NCI-H510A treated with DMSO at 0.1 percent for 48 hours (cell line): ENCODE data around the gene TMEM95.
A peak's percentile ranks its signal among the peaks of the same experiment; 100 is the strongest.

Source experiments
- DNase-seq: peaks from one replicate; lab custom pipeline; 2025; lab: John Stamatoyannopoulos, UW

TMEM95 gene

GRCh38 chr17:7355053-7355452 is at the start of gene TMEM95:
Gene TMEM95, plus strand, starts transcription at chr17:7355156. Its CDS starts 49 bp downstream, at chr17:7355205.
- DNase-seq = no peak

DNA sequence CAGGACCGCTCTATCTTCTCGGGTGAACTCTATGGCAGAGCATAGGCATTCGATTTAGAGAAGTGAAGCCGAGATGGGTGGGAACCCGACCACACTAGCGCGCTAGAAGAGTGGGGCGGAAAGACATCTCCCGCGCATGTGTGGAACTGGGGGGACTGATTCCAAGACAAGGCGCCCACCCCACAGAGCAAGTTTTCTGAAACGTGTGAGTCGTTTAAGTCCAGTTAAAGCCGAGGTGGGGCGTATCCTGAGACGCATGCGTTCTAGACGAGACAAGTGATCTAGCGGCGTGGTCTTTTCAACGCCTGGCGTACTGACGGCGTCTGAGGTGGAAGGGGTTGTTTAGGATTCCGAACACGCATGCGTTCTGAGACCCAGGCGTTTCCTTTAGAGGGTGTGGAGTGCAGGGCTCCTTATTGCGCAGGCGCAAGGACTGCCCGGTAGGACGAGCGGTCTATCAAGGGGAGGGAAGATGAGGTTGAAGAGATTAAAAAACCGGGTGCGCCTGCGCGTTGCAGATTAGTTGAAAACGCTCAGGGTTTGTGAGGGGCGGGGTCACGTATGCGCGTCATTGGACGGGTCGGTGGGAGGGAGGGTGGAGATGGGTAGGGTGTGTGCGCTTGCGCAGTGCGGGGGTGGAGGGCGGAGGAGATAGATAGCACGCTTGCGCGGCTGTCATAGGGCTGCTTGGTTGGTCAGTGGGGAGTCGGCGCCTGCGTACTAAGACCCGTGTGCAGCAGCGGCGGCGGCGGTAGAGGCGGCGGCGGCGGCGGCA is 47.9 kb upstream of the TMEM95 start, which contains the start of gene EIF5A:
TSS of gene EIF5A (plus strand) at position 718 of the 775 bp plus-strand sequence. CDS start 2,008 bp downstream, outside the sequence.
- DNase-seq = peak; percentile 99

DNA sequence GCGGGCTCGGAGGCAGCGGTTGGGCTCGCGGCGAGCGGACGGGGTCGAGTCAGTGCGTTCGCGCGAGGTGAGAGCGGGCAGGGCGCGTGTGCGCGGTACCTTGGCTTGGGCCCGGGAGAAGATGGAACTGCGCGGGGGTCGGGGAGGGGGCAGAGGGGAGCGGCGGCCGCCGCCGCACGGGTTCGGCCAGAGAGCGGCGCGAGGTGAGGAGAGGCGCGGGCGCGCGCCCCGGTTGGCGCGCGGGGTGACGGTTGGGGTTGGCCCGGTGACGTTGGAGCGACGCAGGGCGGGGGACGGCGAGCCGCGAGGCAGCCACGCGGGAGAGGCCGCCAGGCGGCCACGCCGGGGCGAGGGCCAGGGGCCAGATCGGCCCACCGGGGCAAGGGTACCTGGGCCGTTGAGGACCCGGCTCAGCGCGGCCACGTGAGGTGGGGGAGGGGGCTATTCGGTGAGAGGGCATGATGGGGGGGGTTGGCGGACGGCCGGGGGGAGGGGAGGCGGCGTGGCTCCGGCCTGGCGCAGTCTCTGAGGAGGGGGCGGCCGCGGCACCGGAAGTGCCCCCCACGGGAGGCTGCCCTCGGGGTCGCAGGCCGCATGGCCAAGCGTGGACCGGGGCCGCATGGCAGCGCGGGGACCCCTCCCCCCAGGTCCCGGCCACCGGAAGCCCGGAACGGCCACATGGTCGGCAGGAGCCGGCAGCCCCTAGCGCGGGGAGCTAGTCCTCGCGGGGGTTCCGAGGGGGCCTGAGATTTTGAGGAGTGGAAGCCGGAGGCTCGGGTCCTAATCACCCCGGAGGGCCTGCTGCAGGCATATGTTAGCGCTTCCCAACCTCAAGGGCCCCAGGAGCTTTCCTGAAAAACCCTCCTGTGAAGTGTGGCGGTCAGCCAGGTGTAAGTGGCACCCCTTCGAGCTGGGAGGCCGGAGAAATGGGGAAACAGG is 47.0 kb upstream of the TMEM95 start:
- no peak for DNase-seq

DNA sequence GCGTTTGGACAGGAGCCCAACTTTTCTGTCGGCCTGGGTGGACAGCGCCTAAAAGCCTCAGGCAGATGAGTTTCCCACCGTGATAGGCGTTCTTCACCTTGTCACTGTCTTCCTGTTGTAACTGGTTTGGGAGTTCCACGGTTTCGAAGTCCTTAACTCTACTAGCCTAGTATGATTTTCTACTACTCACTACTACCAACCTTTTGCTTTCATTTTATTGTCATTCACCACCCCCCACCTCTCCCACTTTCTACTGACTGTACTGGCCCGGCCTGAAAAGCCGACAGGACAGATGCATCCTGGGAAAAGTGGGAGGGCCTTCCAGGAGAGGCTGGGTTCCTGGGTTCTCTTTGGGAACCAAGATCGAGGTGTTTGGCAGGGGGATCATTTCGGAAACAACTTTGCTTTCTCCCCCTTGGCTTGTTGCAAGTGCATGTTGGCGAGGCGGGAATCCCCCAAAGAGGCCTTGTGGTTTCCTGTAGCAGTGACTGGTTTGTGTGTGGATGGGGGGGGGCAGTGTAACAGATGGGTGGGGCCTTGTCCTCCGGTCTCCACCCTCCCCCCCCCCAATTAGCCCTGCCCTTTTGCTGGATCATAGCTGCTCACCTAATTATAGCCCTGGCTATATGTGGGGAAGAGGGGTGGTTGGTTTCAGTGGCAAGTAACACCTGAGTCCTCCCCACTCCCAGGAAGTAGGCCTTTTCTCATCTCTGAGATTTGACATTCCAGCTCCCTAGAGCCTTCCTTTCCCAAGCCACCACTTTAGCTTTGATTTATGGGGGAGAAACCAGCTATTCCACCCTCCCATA is 46.1 kb upstream of the TMEM95 start:
- peak; percentile 69 for DNase-seq

DNA sequence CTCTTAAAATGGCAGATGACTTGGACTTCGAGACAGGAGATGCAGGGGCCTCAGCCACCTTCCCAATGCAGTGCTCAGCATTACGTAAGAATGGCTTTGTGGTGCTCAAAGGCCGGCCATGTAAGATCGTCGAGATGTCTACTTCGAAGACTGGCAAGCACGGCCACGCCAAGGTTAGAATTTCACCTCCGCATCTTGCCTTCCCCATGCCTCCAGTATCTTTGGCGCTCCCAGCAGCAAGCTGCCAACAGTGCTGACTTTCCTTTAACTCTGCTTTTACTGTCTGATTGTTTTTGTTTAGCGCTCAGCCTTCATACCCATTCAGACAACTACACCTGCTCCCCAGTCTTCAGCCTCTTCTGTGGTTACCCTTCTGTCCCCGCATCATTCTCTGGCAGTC is 45.3 kb upstream of the TMEM95 start:
- DNase-seq = no peak

GRCh38 chr17:7311110-7311705 is 43.7 kb upstream of the TMEM95 start:
- no peak for DNase-seq

DNA sequence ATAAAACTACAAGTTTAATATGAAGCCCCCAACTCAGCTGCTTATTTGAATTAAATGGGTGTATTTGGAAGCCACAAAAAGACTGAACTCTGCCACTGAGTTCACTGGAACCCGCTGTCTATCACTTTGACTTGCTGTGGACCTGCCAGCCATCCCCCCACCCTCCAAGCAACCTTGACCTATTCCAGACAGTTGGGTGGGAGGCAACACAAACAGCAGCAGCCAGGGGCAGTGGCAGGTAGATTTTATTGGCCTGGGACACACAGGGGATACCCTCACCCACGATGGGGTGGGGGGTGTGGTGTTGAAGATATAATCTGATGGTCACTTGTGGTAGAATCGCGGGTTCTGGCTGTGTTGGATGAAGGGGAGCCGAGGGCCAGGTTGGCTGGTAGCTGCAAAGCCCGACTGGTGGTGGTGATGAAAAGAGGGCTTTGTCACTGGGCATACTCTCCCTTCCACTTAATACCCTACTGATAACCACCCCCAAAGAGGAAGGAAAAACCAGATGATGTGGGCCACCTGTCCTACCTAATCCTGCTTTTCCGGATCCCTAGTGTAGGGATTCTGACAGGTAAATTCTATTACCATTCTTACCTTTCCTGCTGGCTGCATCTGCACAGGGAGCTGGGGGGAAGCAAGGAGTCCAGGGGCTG is 42.4 kb upstream of the TMEM95 start:
- DNase-seq = no peak

DNA sequence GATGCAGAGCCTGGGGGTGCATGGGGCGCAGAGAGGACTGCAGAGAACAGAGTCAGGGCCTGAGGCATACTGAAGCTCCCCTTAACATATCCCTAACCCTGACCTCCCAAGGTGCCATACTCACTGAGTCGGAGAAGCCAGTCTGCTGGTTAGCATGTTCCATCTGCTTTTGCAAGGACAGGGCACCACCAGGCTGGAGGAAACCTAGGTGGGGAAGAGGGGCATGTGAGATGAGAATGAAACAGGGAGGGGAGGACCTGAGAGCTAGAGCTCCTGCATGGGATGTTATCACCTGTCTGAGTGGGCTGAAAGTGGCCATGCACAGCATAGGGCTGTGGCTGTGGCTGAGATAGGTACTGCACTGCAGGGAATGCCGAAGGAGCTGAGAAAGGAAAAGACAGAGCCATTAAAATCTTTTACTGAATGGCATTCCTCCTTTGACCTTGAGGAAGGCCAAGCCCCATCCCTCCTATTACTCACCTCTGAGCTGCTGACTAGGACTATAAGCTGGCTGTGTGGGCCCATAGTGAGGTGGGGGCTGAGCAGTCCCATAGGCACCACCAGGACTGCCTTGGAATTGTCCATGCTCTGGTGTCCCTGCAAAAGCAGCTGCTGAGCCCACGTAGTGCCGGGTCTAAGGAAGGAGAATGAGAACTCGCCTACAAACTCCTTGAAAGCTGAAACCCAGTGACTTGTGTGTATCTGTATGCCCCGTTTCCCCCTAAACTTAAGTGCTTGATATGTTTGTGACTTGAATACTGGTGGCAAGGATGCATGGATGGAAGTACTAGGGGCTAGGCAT is 41.7 kb upstream of the TMEM95 start:
- no peak for DNase-seq

GRCh38 chr17:7313890-7314718 is 40.9 kb upstream of the TMEM95 start:
- no peak for DNase-seq

GRCh38 chr17:7314719-7315569 is 40.0 kb upstream of the TMEM95 start, which contains the start of gene GPS2:
Gene GPS2, minus strand, starts transcription at chr17:7315360. Its CDS starts 308 bp downstream, at chr17:7315052.
- DNase-seq = peak; percentile 73

- DNase-seq = no peak
These were observed 39.3 kb upstream of the TMEM95 start for GRCh38 chr17:7315570-7316235.

- DNase-seq = no peak
These were observed 37.7 kb upstream of the TMEM95 start for GRCh38 chr17:7317161-7317803.

- DNase-seq = no peak
These were observed 36.7 kb upstream of the TMEM95 start for GRCh38 chr17:7318121-7318860.

GRCh38 chr17:7321466-7321865 is 33.5 kb upstream of the TMEM95 start:
- no peak for DNase-seq

- DNase-seq = no peak
These were observed 32.3 kb upstream of the TMEM95 start for GRCh38 chr17:7322520-7323194.
